Heart right ventricle (tissue), 16 donors: ENCODE results near the gene UBAC2. TPM values are rescaled to one million over a fixed set of nuclear protein-coding genes. Genes with fewer than 3 reads are reported as not detected.

Source experiments
- ATAC-seq, 8 donors: fragments of 200-7000 bp; cut with Tn5 transposase; one replicate each; pipeline ENCODE4 v1.9.1; 2020; ENCODE audit warnings: mild to moderate bottlenecking in 8 of 8, moderate library complexity in 8 of 8, moderate number of reproducible peaks in 1 of 8
- DNase-seq, 2 donors: peaks; one replicate each; pipeline ENCODE4 v3.0.0-alpha.2; 2020
- H3K27ac ChIP-seq, 10 donors: fragments of 200-600 bp; sonication (generic) in 2 of 10; one replicate each; pipeline versions ENCODE4 v1.5.0 to v1.8.0; 2020 to 2022; ENCODE audit warnings: mild to moderate bottlenecking in 3 of 10
- H3K27me3 ChIP-seq, 7 donors: fragments of 200-600 bp; one replicate each; pipeline ENCODE4 v1.8.0; 2021 to 2022; ENCODE audit warnings: mild to moderate bottlenecking in 2 of 7
- H3K36me3 ChIP-seq, 9 donors: fragments of 200-600 bp; sonication (generic) in 1 of 9; one replicate each; pipeline versions ENCODE4 v1.5.0 to v1.8.0; 2020 to 2022; ENCODE audit warnings: mild to moderate bottlenecking in 2 of 9
- H3K4me1 ChIP-seq, 9 donors: fragments of 200-600 bp; sonication (generic) in 1 of 9; one replicate each; pipeline versions ENCODE4 v1.5.0 to v1.8.0; 2020 to 2022; ENCODE audit warnings: mild to moderate bottlenecking in 4 of 9
- H3K4me3 ChIP-seq, 10 donors: fragments of 200-600 bp; sonication (generic) in 2 of 10; one replicate each; pipeline versions ENCODE4 v1.5.0 to v1.8.0; 2020 to 2022; ENCODE audit warnings: mild to moderate bottlenecking in 7 of 10, moderate library complexity in 2 of 10
- H3K9me3 ChIP-seq, 11 donors: fragments of 200-600 bp in 10 of 11; sonication (generic) in 2 of 11; one replicate each; pipeline versions ENCODE4 v1.5.0 to v1.8.0; 2013 to 2022; ENCODE audit warnings: mild to moderate bottlenecking in 2 of 11, control low read depth in 1 of 11, moderate library complexity in 1 of 11
- WGBS, 2 donors: extraction: QIAGEN DNeasy Blood & Tissue Kit; methylation state at CpG; one replicate each; pipeline ENCODE4 v1.1.7; 2013; ENCODE audit warnings: inconsistent platforms in 1 of 2; 5-methylcytosine and 5-hydroxymethylcytosine counted together
- intact Hi-C, 10 donors: fragments of 100-400 bp; cut with DNase I; formaldehyde crosslinking; loops; one replicate each; pipeline versions ENCODE4 v1.11.1 to v1.14.2; 2022
- polyA plus RNA-seq, 2 donors: library from polyadenylated mRNA; stranded (reverse); fragments of 200-250 nt; gene quantifications; one replicate each; pipeline ENCODE4 v1.2.3, GENCODE V29; 2013
- total RNA-seq, 10 donors: library from RNA; stranded (reverse); fragmentation: NEBNext Ultra II Directional in 3 of 10; extraction: Animal tissue kit (Norgen Biotek cat#: 25700) in 3 of 10; gene quantifications; one replicate each; pipeline versions ENCODE4 v1.2.1 to v1.2.4, GENCODE V29; 2021 to 2023
- TF ChIP-seq, protein P1 (sequence below), 9 donors: fragments of 200-600 bp; sonication (generic) in 2 of 9; IDR thresholded peaks; one replicate each; pipeline versions ENCODE4 v1.5.0 to v1.8.0; 2021 to 2022; ENCODE audit warnings: antibody characterized with exemption in 9 of 9, mild to moderate bottlenecking in 5 of 9, moderate library complexity in 1 of 9
- donor health status: Arrhythmogenic right ventricular cardiomyopathy.
- donor health status: ischemic (EF 13 %, LVEDD 7.1; RV severe dilation, severe dysfunction).
- donor health status: healthy with polysubstance abuse.
- donor health status: DM: no; HTN: yes; CAD: no.
- donor health status: DM: no; HTN: no; CAD: no.
- donor health status: ischemic (EF 25% LVEDD 6.9; RV normal size, moderate dysfunction).
- donor health status: ischemic (EF 25% LVEDD 5.7; RV mildly dilated, moderate dysfunction).
- donor health status: healthy.
- donor health status: DM: yes; HTN: yes; CAD: no.
- donor health status: Ischemic cardiomyopathy.
- donor health status: ischemic (EF 35%, LVEDD 5.7; RV mildly dilated, moderate dysfunction).
- donor health status: nonischemic (EF 11% LVEDD 7.7; RV severe dilation, severe dysfunction).
- donor health status: DM: yes; HTN: yes; CAD: no.
- donor health status: PGD.
- donor health status: ischemic (EF 29% LVEDD 5.4; RV normal size, mild dysfunction).
- donor health status: nonischemic (EF 23%, LVEDD 6.1; RV moderate dilation, normal function).

Gene UBAC2
- total and polyA plus RNA-seq, 12 donors: 31.8 to 60.4 (median 47.0) TPM

DNA sequence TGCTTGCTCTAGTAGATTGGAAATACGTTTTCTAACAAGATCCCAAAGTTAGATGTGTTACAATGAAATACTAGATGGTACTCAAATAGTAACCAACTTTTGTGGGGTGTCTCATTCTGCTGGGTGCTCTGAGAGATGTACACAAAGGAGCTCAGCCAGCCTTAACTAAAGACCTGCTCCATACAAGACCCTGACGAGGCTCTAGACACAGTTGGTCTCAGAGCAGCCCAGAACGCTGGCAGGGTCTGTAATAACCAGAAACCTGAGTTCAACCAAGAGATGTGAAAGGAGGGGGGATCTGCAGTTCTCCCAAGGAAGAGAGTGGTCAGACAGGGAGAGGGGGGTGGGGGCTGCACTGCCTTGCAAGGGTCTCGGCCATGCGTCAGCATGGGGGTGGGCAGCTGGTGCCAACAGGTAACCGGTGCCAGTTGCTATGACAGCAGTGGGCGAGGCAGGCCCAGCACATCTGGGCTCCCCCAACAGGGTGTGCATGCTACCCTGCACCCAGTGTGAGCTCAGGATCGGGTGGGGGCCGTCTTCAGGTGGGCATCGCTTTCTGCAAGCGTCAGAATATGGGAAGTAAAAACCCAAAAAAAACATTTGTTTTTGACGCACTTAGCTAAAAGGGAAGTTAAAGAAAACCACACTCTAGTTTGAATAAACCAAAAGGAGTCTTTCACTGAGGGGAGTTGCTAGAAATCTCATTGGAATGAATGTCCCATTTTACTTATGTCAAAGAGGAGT, 174.5 kb downstream of the UBAC2 start:
- Histone ChIP-seq H3K27me3 (no peaks in the 10 kb centered on the region), H3K9me3 (no peaks in the 10 kb centered on the region), H3K27ac (peak overlapping the region in 2 of 10 donors; percentile 9 to 82), H3K4me1 (peaks cover 0 to 56% (median 0%) of the 10 kb centered on the region in 9 donors), H3K36me3 (peaks cover 0 to 66% (median 7%) of the 10 kb centered on the region in 9 donors), H3K4me3 (no peak overlapping the region)
- TF ChIP-seq, protein P1, sequence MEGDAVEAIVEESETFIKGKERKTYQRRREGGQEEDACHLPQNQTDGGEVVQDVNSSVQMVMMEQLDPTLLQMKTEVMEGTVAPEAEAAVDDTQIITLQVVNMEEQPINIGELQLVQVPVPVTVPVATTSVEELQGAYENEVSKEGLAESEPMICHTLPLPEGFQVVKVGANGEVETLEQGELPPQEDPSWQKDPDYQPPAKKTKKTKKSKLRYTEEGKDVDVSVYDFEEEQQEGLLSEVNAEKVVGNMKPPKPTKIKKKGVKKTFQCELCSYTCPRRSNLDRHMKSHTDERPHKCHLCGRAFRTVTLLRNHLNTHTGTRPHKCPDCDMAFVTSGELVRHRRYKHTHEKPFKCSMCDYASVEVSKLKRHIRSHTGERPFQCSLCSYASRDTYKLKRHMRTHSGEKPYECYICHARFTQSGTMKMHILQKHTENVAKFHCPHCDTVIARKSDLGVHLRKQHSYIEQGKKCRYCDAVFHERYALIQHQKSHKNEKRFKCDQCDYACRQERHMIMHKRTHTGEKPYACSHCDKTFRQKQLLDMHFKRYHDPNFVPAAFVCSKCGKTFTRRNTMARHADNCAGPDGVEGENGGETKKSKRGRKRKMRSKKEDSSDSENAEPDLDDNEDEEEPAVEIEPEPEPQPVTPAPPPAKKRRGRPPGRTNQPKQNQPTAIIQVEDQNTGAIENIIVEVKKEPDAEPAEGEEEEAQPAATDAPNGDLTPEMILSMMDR (IDR thresholded peaks at IDR 0.05): no peak
- 83 to 94% methylated on average over 12 of the region's 12 CpGs for WGBS, 2 donors
- intact Hi-C loops: no loop called here
- DNase-seq (no peak), ATAC-seq (peak in 6 of 8 donors; percentile 21 to 68 (median 51))

DNA sequence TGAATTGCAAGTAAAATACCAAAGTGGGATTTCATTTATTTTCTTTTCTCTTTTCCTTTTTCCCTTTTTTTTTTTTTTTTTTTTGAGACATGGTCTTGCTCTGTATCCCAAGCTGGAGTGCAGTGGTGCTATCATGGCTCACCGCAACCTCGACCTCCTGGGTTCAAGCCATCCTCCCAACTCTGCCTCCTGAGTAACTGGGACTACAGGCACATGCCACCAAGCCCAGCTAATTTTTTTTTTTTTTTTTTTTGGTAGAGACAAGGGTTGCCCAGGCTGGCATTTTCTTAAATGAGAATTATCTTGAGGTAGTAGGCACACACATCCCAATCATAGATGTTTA, 175.1 kb downstream of the UBAC2 start:
- peak overlapping the region in 3 of 10 donors; percentile 9 to 82 (median 23) for H3K27ac ChIP-seq

DNA sequence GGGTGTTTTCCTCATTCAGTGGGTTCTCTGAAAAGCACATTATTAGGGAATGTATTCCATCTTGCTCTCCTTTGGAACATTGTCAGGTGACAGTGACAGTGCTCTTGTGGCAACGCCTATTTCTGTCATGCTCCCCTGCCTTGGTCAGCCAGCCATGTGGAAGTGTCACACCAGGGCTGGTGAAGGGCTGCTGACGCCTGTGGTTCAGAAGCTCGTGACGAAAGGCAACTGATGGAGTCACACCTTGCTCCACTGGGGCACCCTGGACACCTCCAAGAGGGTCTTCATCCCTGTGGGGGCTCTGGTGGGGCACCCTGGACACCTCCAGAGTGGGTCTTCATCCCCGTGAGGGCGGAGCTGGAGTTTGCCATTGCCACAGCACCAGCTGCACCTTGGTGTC, 175.5 kb downstream of the UBAC2 start:
- H3K4me1 ChIP-seq: peaks cover 0 to 65% (median 7%) of the 10 kb centered on the region in 9 donors
- H3K4me3 ChIP-seq: no peak overlapping the region
- intact Hi-C loops: no loop called here
- no peaks in the 10 kb centered on the region for H3K9me3 ChIP-seq
- TF ChIP-seq, protein P1 (IDR thresholded peaks at IDR 0.05): no peak
- H3K27me3 ChIP-seq: no peaks in the 10 kb centered on the region
- peaks cover 0 to 57% (median 7%) of the 10 kb centered on the region in 9 donors for H3K36me3 ChIP-seq
- WGBS, 2 donors: 75 to 83% methylated on average over 6 of the region's 6 CpGs
- no peak for DNase-seq
- H3K27ac ChIP-seq: peak overlapping the region in 3 of 10 donors; percentile 9 to 82 (median 23)
- ATAC-seq: peak in 7 of 8 donors; percentile 9 to 65 (median 40)

More for the DNA sequence above, 175.1 kb downstream of the UBAC2 start:
- TF ChIP-seq, protein P1 (IDR thresholded peaks at IDR 0.05): no peak
- intact Hi-C loops: no loop called here
- no peak for DNase-seq
- ATAC-seq: peak in 1 of 8 donors; percentile 17
- peaks cover 0 to 61% (median 7%) of the 10 kb centered on the region in 9 donors for H3K36me3 ChIP-seq
- WGBS, 2 donors: 92 to 95% methylated on average over 2 of the region's 2 CpGs
- peaks cover 0 to 61% (median 5%) of the 10 kb centered on the region in 9 donors for H3K4me1 ChIP-seq
- no peak overlapping the region for H3K4me3 ChIP-seq
- H3K27me3 ChIP-seq: no peaks in the 10 kb centered on the region
- H3K9me3 ChIP-seq: no peaks in the 10 kb centered on the region

DNA sequence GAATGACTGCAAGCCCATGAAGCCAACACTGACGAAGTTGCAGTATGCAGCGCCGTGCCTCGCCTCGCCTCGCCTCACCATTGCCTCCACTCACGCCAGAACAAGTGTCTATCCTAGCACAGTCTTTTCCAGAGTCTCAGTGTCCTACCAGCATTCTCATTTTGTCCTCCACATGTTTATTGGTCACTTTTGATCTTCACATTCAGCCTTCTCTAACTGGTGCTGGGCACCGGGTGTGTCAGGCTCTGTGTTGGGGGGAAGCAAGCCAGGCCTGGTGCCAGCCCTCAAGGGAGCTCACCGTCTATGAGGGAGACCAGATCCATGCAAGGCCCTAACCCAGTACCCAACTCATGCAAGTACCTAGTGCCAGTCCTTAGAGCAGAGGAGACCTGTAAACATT, 176.3 kb downstream of the UBAC2 start:
- TF ChIP-seq, protein P1 (IDR thresholded peaks at IDR 0.05): no peak
- Histone ChIP-seq H3K9me3 (no peaks in the 10 kb centered on the region), H3K4me3 (no peak overlapping the region), H3K36me3 (peaks cover 0 to 51% (median 5%) of the 10 kb centered on the region in 9 donors), H3K4me1 (peaks cover 0 to 64% (median 7%) of the 10 kb centered on the region in 9 donors), H3K27me3 (no peaks in the 10 kb centered on the region), H3K27ac (peak overlapping the region in 1 of 10 donors; percentile 82)
- ATAC-seq: no peak
- DNase-seq: no peak
- 97% methylated on average over 9 of the region's 9 CpGs for WGBS, 2 donors
- intact Hi-C loops: no loop called here
